Liver (tissue), 3 donors: Measurements from ENCODE around the gene MED27.

Source experiments
- EGR1 ChIP-seq, 2 donors: IDR thresholded peaks; 2 replicates each; pipeline ENCODE4 v1.6.1; 2016 to 2018; ENCODE audit warnings: antibody characterized with exemption in 2 of 2, low read depth in 2 of 2
- FOXA1 ChIP-seq: IDR thresholded peaks from 2 replicates; pipeline ENCODE4 v1.6.1; 2016; ENCODE audit warnings: antibody characterized with exemption
- GABPA ChIP-seq, 2 donors: IDR thresholded peaks in 1 of 2; conservative IDR thresholded peaks in 1 of 2; 2 replicates each; pipeline ENCODE4 v1.6.1; 2016; ENCODE audit warnings: antibody characterized with exemption in 2 of 2, mild to moderate bottlenecking in 1 of 2, moderate library complexity in 1 of 2
- JUND ChIP-seq, 2 donors: IDR thresholded peaks; 2 replicates each; pipeline ENCODE4 v1.6.1; 2016; ENCODE audit warnings: antibody characterized with exemption in 2 of 2
- RAD21 ChIP-seq, 2 donors: IDR thresholded peaks; 2 replicates each; pipeline ENCODE4 v1.6.1; 2016; ENCODE audit warnings: antibody characterized with exemption in 2 of 2, mild to moderate bottlenecking in 2 of 2
- RXRA ChIP-seq, 2 donors: IDR thresholded peaks; 2 replicates each; pipeline ENCODE4 v1.6.1; 2017 to 2018; ENCODE audit warnings: antibody characterized with exemption in 2 of 2, mild to moderate bottlenecking in 1 of 2
- SP1 ChIP-seq: IDR thresholded peaks from 2 replicates; pipeline ENCODE4 v1.6.1; 2018; ENCODE audit warnings: antibody characterized with exemption, mild to moderate bottlenecking
- TAF1 ChIP-seq: conservative IDR thresholded peaks from 2 replicates; pipeline ENCODE4 v1.6.1; 2016; ENCODE audit warnings: antibody characterized with exemption, mild to moderate bottlenecking
- YY1 ChIP-seq: IDR thresholded peaks from 2 replicates; pipeline ENCODE4 v1.6.1; 2016; ENCODE audit warnings: antibody characterized with exemption, mild to moderate bottlenecking
- TF ChIP-seq, protein P1 (sequence below): fragments of 150-350 bp; IDR thresholded peaks from 2 replicates; pipeline ENCODE4 v1.5.1; 2017; ENCODE audit warnings: improper control_type of control experiment, low read depth, low read length; ENCODE audit not compliant: missing input control
- TF ChIP-seq, protein P2 (sequence below): IDR thresholded peaks from 2 replicates; pipeline ENCODE4 v1.6.1; 2016; ENCODE audit warnings: antibody characterized with exemption
- TF ChIP-seq, protein P3 (sequence below): IDR thresholded peaks from 2 replicates; pipeline ENCODE4 v1.6.1; 2016; ENCODE audit warnings: antibody characterized with exemption, mild to moderate bottlenecking
- TF ChIP-seq, protein P4 (sequence below): IDR thresholded peaks from 2 replicates; pipeline ENCODE4 v1.6.1; 2016; ENCODE audit warnings: antibody characterized with exemption
- donor health status: healthy.
- donor health status: healthy.

DNA sequence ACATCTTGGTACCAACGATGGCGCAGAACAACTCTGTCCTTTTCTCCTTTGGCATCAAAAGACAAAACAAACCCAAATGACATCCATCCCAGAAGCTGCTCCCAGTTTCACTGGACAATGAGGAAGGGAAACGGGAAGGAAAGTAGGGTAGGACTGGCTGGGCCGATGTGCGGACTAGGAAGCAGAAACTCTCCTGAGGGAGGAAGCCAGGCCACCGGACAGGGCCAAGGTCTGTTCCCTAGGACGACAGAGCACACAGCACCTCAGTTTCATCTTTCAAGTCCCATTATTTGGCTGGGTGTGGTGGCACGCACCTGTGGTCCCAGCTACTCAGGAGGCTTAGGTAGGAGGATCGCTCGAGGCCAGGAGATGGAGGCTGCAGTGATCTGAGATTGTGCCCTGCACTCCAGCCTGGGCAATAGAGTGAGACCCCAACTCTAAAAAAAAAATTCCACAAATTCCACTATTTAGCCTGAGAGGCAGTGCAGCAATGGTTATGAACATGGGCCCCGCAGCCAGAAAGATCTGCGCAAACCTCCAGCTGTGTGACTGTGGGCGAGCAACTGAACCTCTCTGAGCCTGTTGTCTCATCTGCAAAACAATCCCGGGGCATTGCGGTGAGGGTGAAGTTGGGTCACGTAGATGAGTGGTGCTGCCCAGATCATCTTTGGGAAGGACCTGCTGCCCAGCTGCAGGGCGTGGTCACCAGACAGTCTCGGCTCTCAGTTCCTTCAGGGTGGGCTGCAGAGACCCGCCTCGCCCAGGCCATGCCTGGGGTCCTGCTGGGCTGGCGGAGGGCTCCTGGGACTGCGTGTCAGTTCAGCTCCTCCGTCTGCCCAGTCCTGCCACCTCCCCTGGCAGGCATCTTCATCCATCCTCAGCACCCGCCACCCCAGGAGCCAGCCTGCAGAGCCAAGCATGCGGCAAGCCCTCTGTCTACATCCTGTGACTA is 238.6 kb downstream of the MED27 start:
- TF ChIP-seq JUND (IDR thresholded peaks at IDR 0.05) (no peak), GABPA (IDR thresholded peaks at IDR 0.05 in 1 of 2, conservative IDR thresholded peaks at IDR 0.05 in 1 of 2) (no peak), YY1 (no peak), SP1 (no peak), RAD21 (IDR thresholded peaks at IDR 0.05) (no peak), FOXA1 (no peak), TAF1 (no peak), RXRA (IDR thresholded peaks at IDR 0.05) (no peak), EGR1 (IDR thresholded peaks at IDR 0.05; ENCODE audit: low read depth in 2 of 2) (no peak)
- TF ChIP-seq, protein P1, sequence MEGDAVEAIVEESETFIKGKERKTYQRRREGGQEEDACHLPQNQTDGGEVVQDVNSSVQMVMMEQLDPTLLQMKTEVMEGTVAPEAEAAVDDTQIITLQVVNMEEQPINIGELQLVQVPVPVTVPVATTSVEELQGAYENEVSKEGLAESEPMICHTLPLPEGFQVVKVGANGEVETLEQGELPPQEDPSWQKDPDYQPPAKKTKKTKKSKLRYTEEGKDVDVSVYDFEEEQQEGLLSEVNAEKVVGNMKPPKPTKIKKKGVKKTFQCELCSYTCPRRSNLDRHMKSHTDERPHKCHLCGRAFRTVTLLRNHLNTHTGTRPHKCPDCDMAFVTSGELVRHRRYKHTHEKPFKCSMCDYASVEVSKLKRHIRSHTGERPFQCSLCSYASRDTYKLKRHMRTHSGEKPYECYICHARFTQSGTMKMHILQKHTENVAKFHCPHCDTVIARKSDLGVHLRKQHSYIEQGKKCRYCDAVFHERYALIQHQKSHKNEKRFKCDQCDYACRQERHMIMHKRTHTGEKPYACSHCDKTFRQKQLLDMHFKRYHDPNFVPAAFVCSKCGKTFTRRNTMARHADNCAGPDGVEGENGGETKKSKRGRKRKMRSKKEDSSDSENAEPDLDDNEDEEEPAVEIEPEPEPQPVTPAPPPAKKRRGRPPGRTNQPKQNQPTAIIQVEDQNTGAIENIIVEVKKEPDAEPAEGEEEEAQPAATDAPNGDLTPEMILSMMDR: no peak
- TF ChIP-seq, protein P2, sequence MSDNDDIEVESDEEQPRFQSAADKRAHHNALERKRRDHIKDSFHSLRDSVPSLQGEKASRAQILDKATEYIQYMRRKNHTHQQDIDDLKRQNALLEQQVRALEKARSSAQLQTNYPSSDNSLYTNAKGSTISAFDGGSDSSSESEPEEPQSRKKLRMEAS: no peak
- TF ChIP-seq, protein P3, sequence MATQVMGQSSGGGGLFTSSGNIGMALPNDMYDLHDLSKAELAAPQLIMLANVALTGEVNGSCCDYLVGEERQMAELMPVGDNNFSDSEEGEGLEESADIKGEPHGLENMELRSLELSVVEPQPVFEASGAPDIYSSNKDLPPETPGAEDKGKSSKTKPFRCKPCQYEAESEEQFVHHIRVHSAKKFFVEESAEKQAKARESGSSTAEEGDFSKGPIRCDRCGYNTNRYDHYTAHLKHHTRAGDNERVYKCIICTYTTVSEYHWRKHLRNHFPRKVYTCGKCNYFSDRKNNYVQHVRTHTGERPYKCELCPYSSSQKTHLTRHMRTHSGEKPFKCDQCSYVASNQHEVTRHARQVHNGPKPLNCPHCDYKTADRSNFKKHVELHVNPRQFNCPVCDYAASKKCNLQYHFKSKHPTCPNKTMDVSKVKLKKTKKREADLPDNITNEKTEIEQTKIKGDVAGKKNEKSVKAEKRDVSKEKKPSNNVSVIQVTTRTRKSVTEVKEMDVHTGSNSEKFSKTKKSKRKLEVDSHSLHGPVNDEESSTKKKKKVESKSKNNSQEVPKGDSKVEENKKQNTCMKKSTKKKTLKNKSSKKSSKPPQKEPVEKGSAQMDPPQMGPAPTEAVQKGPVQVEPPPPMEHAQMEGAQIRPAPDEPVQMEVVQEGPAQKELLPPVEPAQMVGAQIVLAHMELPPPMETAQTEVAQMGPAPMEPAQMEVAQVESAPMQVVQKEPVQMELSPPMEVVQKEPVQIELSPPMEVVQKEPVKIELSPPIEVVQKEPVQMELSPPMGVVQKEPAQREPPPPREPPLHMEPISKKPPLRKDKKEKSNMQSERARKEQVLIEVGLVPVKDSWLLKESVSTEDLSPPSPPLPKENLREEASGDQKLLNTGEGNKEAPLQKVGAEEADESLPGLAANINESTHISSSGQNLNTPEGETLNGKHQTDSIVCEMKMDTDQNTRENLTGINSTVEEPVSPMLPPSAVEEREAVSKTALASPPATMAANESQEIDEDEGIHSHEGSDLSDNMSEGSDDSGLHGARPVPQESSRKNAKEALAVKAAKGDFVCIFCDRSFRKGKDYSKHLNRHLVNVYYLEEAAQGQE: no peak
- TF ChIP-seq, protein P4, sequence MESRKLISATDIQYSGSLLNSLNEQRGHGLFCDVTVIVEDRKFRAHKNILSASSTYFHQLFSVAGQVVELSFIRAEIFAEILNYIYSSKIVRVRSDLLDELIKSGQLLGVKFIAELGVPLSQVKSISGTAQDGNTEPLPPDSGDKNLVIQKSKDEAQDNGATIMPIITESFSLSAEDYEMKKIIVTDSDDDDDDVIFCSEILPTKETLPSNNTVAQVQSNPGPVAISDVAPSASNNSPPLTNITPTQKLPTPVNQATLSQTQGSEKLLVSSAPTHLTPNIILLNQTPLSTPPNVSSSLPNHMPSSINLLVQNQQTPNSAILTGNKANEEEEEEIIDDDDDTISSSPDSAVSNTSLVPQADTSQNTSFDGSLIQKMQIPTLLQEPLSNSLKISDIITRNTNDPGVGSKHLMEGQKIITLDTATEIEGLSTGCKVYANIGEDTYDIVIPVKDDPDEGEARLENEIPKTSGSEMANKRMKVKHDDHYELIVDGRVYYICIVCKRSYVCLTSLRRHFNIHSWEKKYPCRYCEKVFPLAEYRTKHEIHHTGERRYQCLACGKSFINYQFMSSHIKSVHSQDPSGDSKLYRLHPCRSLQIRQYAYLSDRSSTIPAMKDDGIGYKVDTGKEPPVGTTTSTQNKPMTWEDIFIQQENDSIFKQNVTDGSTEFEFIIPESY: no peak
